Skin of body (tissue), 2 donors: Measurements from ENCODE around the gene SSBP2. TPM values are rescaled to one million over a fixed set of nuclear protein-coding genes. Genes with fewer than 3 reads are reported as not detected.
"Not testable (repeated sequence)": the region's sequence is repeated elsewhere in the genome, so short reads cannot be mapped to it uniquely, and the experiment has no call there.

ENCODE experiments used
- DNase-seq: peaks from one replicate; lab custom pipeline; 2025; lab: John Stamatoyannopoulos, UW
- total RNA-seq: library from RNA; depleted of rRNA; stranded (reverse); fragments of >200 nt; gene quantifications from one replicate; pipeline ENCODE4 v1.2.3, GENCODE V29; 2014

SSBP2 gene
- total RNA-seq, 1 donor from 2014 or later, result 57.7 TPM

- no peak for DNase-seq
Measured at GRCh38 chr5:81601919-81602318, 149.0 kb downstream of the SSBP2 start.

DNA sequence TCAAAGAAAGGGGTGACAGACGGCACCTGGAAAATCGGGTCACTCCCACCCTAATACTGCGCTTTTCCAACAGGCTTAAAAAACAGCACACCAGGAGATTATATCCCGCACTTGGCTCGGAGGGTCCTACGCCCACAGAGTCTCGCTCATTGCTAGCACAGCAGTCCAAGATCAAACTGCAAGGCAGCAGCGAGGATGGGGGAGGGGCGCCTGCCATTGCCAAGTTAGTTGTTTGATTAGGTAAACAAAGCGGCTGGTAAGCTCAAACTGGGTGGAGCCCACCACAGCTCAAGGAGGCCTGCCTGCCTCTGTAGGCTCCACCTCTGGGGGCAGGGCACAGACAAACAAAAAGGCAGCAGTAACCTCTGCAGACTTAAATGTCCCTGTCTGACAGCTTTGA, 158.8 kb downstream of the SSBP2 start:
- DNase-seq, result not testable (repeated sequence)

GRCh38 chr5:81590498-81591384, 160.2 kb downstream of the SSBP2 start:
- DNase-seq, result no peak

DNA sequence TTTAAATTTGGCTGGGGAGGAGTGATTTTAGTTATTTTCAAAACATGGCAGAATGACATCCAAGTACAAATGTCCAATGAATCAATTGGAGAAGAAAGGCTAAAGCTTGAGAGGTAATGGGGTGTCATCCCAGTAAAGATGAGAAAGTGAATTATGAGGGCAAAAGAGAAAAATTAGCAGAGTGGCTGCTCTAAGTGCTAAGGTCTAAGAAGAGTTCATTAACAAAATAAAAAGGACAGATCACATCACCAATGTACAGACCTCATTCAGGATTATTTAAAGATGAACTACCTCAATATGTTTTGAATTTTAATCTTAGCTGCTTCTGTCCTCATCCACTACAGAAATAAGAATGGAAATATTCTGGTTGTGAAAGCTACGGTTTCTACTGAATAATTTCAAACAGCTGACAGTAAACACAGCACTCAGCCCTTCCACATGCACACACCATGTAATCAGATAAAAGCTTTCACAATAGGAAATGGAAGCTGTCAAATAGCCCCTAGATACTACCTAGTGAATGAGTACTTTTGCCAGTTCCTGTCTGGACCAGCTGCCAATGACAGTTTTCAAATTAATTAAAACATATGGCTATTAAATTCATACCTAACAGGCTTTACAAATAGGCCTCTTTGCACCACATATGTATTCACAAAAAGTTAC, 171.5 kb downstream of the SSBP2 start:
- DNase-seq, result peak; percentile 46

- DNase-seq, result no peak
Measured at GRCh38 chr5:81577091-81577490, 173.8 kb downstream of the SSBP2 start.

GRCh38 chr5:81575924-81576323, 175.0 kb downstream of the SSBP2 start:
- DNase-seq, result no peak

GRCh38 chr5:81572201-81572600, 178.7 kb downstream of the SSBP2 start:
- DNase-seq, result peak; percentile 79

GRCh38 chr5:81558188-81558587, 192.7 kb downstream of the SSBP2 start:
- no peak for DNase-seq

GRCh38 chr5:81556809-81557208, 194.1 kb downstream of the SSBP2 start:
- no peak for DNase-seq

- no peak for DNase-seq
Measured at GRCh38 chr5:81555865-81556264, 195.0 kb downstream of the SSBP2 start.

- DNase-seq, result no peak
Measured at GRCh38 chr5:81554647-81555046, 196.2 kb downstream of the SSBP2 start.

- DNase-seq, result no peak
Measured at GRCh38 chr5:81553567-81554212, 197.2 kb downstream of the SSBP2 start.

GRCh38 chr5:81552852-81553566, 197.9 kb downstream of the SSBP2 start:
- no peak for DNase-seq

- DNase-seq, result no peak
Measured at GRCh38 chr5:81549123-81549522, 201.8 kb downstream of the SSBP2 start.

GRCh38 chr5:81547001-81547400, 203.9 kb downstream of the SSBP2 start:
- DNase-seq, result no peak

GRCh38 chr5:81545911-81546310, 205.0 kb downstream of the SSBP2 start:
- no peak for DNase-seq

DNA sequence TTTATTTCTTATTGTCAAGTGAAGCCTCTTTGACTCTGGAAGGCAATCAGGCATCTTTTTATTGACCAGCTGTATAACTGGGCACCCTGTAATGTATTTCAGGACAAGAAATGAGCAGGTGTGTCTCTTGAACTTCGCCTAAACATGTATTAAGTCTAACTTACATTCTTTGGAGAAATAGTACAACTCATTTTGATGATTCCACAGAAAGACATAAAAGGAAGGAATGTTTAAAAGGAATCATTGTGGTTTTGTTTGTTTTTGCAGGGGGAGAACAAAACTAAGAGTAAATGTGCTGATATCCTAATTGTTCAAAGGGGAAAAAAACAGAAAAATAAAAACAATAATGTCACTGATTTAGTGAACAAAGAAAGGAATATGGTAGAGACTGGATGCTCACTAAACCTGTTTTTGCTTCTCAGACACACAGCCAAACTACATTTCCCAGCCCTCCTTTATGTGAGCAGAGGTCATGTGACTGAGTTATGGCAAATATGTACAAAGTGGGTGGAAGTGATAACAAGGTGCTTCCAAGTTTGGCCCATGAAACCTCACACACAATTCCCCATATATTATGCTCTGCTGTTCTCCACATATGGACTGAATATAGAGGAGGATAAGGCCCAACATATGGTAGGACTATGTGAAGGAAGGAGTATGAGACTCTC, 206.4 kb downstream of the SSBP2 start:
- no peak for DNase-seq

DNA sequence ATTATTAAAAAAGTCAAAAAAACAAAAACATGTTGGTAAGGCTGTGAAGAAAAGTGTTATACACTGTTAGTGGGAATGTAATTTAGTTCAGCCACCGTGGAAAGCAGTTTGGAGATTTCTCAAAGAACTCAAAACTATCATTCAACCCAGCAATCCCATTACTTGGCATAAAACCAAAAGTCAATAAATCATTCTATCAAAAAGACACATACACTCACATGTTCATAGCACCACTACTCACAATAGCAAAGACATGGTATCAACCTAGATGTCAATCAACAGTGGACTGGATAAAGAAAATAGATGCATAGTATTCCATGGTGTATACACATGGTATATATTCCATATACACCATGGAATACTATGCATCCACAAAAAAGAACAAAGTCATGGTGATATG, 208.7 kb downstream of the SSBP2 start:
- no peak for DNase-seq

DNA sequence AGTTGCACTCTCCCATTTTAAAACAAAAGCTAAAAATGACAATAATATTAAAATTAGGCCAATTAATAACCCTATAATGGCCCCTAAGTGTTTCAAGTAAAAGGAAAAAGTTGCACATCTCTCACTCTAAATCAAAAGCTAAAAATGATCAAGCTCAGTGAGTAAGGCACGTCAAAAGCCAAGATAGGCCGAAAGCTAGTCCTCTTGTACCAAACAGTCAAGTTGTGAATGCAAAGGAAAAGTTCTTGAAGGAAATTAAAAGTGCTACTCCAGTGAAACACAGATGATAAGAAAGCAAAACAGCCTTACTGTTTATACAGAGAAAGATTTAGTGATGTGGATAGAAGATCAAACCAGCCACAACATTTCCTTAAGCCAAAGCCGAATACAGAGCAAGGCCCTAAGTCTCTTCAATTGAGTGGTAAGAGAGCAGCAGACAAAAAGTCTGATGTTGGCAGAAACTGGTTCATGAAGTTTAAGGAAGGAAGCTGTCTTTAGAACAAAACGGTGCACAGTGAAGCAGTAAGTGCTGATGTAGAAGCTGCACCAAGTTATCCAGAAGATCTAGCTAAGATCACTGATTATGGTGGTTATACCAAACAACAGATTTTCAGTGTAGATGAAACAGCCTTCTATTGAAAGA, 212.9 kb downstream of the SSBP2 start:
- no peak for DNase-seq

- DNase-seq, result no peak
Measured at GRCh38 chr5:81534441-81534840, 216.5 kb downstream of the SSBP2 start.
